HG02884 (cell line): ENCODE measurements around the gene TST.
"Not testable (repeated sequence)": the region's sequence is repeated elsewhere in the genome, so short reads cannot be mapped to it uniquely, and the experiment has no call there.

ENCODE experiments used
- ATAC-seq: cut with Tn5 transposase; IDR thresholded peaks from one replicate; pipeline ENCODE4 v1.9.1; 2021; ENCODE audit warnings: mild to moderate bottlenecking, moderate library complexity; ENCODE audit not compliant: unreplicated experiment

TST gene

GRCh38 chr22:37016134-37016910, 2.9 kb downstream of the TST start:
- no peak for ATAC-seq

- ATAC-seq: no peak
Measured at GRCh38 chr22:37015587-37015878, 3.7 kb downstream of the TST start.

DNA sequence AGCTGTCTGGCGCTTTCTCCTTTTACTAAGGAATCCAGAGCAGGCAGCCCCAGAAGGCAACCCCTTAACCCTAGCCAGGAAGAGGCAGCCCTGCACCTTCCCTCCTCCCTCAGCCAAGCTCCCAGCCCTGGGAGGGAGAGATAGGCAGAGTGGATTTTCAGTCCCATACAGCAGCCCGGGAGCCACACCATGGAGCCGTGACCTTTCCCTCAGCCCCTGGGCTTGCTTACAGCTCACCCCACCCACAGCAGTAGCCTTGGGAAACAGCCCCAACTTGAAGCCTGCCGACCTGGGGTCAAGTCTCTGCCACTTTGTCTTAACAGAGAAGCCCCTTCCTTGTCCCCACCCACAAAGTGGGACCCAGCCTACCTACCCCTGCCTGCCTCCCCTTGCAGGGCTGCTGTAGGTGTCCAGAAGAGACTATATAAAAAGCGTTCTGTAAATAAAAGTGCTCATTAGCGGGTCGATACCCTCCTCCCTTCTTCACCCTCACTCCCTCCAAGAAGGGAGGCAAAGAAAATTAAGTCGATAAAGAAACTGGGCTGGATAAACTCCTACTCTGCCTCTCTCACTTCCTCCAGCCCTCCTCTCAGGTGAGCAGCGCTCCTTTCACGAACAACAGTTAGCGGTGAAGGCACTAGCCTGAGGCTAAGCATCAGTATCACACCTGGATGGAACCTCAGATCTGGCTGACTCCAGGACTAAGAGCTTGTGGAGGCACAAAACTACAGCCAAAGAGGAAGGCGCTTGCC, 4.2 kb downstream of the TST start:
- no peak for ATAC-seq

DNA sequence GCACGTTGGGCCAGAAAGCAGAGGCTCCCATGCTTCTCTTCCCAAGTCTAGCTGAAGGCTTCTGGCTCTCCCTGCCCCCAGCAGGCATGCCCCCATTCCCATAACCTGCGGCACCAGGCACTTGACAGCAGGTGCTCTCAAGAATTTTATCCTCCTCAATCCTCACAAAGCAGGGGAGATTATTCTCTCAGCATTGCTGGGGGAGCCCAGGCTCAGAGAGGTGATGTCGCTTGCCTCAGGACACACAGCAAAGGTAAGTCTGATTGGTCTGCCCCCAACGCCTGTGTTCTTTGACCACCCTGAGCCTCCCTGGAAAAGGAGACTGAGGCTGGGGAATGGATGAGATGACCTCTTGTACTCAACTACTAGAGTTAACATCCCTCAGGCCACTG, 4.8 kb downstream of the TST start:
- no peak for ATAC-seq

- no peak for ATAC-seq
Measured at GRCh38 chr22:37012956-37013355, 6.3 kb downstream of the TST start.

DNA sequence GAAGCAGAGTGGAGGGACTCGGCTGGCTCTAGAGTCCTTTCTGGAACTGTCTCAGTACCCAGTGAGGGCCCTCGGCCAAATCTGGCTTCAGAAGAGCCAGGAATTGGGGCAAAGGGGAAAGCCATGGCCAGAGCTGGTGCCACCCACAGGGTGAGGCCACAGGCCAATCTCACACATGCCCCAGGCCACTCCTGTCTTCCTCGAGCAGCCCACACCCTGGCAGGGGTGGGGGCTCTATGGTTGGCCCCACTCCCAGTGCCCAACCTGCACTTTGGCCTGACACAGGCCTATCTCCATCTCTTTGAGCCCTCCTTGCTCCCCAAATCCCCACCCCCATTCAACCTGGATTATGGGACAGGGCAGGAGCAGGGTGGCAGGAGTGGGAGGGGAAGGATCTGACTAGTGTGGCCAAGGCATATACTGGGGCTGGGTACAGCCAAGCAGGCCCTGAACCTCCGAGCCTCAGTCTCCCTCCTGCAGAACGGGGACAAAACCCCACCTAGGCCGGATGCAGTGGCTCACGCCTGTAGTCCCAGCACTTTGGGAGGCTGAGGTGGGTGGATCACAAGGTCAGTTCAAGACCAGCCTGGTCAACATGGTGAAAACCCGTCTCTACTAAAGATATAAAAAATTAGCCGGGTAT, 6.9 kb downstream of the TST start:
- ATAC-seq: no peak

DNA sequence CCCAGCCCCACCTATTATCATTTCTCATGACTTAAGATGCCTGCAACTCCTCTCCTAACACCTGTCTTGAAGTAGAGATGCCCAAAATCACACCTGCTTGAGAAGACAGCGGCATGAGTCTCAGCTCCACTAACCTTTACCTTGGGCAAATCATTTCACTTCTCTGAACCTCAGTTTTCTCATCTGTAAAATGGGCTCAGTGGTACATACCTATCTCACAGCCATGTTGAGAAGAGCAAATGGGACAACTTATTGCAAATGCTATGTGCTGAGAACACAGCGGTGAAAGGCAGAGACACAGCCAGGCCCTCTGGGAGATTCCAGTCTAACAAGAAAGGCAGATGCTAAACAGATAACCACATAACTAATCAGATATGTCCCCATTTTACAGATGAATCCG, 7.8 kb downstream of the TST start:
- no peak for ATAC-seq

DNA sequence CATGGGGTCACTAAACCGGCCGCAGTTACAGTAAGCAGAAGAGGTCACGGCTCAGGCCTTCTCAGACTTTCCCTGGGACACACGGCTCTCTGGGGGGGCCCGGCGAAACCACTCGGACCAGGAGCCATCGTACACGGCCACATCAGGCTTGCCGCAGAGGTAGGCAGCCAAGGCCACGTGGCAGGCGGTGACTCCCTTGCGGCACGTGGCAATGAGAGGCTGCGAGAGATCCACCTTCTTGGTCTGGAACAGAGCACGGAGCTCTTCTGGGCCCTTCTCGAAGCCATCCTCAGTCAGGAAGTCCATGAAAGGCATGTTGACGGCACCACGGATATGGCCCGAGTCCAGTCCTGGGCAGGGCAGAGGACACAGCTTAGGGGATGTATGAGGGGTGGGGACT, 8.3 kb downstream of the TST start:
- ATAC-seq: no peak

DNA sequence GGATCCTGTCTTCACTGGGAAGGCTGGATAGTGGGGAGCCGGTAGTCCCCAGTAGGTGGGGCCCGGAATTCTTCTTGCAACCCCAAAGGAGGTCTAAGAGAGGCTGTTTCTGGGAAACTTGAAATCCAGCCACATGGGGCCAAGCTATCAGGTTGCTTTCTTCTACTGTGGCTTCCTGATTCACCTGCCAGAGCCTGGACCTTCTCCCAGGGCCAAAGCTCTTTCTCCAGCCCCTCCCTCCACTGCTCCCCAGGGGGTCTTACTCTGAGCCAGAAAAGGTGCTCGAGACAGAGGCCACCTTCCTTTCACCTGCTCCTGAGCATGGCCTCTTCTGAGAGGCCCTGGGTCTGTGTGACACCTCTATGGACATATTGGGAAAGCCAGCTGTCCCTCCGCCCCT, 9.1 kb downstream of the TST start:
- ATAC-seq: no peak

DNA sequence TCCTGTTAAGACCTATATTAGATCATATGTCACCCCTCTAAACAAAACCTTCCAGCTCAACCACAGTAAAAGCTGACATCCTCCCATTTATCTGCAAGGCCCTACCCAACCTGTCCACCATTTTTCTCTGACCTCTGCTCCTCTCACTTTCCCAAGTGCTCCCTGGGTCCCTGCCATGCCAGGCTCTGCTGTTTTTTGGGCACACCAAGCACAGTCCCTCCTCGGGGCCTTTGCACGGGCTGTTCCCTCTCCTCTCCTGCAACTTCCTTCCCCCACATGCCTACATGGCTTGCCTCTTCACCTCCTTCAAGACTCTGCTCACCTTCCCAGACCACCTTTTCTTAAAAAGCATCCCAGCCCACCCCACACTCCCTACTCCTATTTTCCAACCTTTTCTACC, 9.8 kb downstream of the TST start:
- ATAC-seq: no peak

DNA sequence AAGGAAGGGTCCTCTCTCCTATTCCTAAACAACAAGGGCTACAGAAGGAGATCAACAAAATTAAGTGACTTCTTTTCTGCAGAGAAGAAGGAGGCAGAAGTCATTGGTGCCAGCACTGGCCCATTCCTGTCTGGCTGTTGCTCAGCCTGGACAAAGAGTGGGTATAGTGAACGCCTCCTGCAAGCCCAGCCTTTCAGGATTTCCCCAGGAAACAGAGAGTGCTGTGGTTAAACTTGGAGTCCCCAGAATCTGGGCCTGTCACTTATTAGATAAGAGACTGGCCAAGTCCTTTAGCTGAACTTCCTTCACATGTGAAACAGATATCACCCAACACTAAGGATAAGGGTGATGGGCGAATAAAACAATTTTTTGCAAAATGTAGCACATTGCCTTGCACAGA, 10.9 kb downstream of the TST start:
- no peak for ATAC-seq

DNA sequence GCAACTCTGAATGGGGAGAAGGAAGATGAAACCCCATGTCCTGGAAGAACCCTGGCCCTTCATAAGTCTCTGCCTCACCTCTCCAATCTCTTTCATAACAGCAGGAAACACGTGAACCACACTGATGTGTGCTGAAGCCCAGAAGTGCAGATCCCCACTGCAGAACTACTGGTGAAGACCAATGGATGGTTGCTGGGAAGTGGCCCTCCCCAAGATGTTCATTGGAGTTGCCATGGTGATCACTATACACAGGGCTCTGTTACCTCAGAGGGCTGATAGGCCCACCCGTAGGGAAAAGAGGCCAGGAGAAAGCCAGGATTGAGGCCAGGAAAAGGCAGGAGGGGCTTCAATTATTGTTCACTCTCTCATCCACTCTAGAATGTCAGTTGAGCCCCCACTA, 11.6 kb downstream of the TST start:
- ATAC-seq: no peak

GRCh38 chr22:37002633-37003032, 16.6 kb downstream of the TST start:
- ATAC-seq: no peak

- no peak for ATAC-seq
Measured at GRCh38 chr22:37001826-37002225, 17.4 kb downstream of the TST start.

GRCh38 chr22:37000676-37001534, 18.3 kb downstream of the TST start:
- no peak for ATAC-seq

- ATAC-seq: no peak
Measured at GRCh38 chr22:36999463-36999862, 19.8 kb downstream of the TST start.

DNA sequence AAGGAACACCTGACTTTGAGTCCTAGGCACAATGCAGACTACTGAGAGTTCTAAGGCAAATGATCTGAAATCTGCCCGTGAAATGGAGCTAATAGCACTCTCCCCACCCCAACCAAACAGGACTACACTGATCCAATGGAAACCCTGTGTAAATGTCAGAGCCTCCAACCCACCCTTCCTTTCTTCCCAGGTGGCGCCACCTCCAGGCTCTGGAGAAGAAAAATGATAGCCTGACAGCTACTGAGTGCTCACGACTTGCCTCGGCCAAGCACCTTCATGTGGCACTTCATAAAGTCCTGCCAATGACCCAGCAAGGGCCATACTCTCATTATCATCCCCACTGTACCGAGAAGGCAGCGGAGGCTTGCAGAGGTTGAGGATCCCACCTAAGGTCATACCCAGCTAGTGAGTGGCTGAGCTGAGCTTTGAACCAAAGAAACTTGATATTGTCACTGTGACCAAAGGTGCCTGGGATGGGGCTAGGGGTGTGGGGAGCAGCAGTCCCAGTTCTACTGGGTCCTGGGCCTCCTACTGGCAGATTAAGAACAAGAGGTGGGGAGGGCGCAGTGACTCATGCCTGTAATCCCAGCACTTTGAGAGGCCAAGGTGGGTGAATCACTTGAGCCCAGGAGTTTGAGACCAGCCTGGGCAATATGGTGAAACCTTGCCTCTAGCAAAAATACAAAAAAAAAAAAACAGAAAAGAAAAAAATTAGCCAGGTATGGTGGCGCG, 20.5 kb downstream of the TST start:
- ATAC-seq: no peak

DNA sequence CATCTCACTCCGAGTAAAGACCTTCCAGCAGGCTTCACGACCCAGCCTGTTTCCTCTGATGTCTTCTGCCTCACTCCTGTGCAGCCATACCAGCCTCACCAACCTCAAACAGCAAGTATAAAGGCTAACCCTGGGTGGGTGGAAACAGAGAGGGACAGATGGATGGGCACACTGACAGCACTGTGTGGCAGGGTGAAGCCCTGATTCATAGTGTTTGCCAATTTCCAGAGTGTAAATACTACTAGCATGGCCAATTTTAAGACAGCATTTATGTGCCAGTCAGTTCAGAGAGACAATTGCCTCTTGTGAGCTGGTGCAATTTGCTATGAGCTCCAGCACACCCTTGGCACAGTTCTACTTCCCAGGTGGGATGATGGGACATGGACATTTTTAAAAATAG, 21.5 kb downstream of the TST start:
- ATAC-seq: no peak

DNA sequence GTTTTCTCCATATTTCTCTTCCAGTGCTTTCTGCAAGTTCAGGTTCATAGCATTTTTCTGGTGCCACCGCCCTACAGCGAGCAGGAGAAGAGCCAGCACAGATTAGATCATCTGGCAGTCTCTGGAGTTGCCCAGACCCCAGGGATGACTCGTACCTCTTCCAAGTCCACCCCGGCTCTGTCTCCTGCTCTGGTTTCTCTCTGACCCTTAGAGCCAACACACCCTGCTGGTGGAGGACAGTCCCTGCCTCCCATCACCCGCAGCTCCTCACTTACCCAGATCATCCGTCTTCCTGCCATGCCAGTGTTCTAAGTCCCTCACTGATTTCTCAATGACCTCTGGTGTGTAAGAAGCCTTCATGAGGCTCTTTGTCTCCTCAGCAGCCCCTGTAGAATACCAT, 28.0 kb downstream of the TST start:
- ATAC-seq: no peak

GRCh38 chr22:36990457-36990856, 28.8 kb downstream of the TST start:
- no peak for ATAC-seq

DNA sequence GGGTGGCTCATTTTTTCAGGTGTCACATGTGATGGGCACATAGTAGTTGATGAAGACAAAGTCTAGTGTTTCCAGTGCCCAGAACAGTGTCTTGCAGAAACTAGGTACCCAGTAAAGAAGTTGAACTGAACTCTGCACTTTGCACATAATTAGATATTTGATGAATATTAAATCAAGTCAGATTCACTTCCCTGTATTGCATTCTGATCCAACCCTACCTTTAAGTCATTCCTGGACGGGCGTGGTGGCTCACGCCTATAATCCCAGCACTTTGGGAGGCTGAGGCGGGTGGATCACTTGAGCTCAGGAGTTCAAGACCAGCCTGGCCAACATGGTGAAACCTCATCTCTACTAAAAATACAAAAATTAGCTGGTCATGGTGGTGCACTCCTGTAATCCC, 30.2 kb downstream of the TST start:
- not testable (repeated sequence) for ATAC-seq
